ENCODE measurements around the gene ATP6V0D1.

Gene ATP6V0D1

DNA sequence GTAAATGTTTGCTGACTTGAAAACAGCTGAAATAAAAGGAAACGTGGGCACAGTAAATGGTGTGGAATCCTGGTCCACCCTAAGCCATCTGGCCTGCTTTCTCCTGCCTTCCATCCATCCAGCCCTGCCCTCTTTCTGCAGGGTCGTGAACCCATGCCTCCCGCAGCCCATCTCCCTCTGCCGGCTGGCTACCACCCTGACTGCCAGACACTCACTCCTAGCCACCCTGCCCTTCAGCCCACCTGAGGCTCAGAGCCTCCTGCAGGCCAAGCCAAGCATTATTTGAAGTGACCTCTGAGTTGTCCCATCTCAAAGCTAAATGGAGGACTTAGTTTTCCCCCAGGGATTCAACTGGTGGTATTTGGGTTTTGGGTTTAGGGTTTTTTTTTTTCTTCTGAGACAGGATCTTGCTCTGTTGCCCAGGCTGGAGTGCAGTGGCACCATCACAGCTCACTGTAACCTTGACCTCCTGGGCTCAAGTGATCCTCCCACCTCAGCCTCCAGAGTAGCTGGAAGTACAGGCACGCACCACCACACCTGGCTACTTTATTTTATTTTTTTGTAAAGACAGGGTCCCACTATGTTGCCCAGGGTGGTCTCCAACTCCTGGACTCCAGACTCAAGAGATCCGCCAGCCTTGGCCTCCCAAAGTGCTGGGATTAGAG, 73.0 kb downstream of the ATP6V0D1 start:
- DNase-seq (ENCODE audit: low read depth, low spot score), result no peak
- Histone ChIP-seq H3K9ac (ENCODE audit: insufficient read length) (no peak overlapping the region), H3K4me3 (no peak overlapping the region), H3K27ac (no peak overlapping the region), H3K36me3 (ENCODE audit: insufficient read depth, low read length) (no peaks in the 10 kb centered on the region), H3K9me3 (ENCODE audit: low read depth, low read length) (no peaks in the 10 kb centered on the region)
- no peak for TF ChIP-seq POLR2AphosphoS5 (IDR thresholded peaks at IDR 0.05; ENCODE audit: borderline replicate concordance, low read depth, low read length)
- TF ChIP-seq EZH2 (IDR thresholded peaks at IDR 0.05), result no peak

DNA sequence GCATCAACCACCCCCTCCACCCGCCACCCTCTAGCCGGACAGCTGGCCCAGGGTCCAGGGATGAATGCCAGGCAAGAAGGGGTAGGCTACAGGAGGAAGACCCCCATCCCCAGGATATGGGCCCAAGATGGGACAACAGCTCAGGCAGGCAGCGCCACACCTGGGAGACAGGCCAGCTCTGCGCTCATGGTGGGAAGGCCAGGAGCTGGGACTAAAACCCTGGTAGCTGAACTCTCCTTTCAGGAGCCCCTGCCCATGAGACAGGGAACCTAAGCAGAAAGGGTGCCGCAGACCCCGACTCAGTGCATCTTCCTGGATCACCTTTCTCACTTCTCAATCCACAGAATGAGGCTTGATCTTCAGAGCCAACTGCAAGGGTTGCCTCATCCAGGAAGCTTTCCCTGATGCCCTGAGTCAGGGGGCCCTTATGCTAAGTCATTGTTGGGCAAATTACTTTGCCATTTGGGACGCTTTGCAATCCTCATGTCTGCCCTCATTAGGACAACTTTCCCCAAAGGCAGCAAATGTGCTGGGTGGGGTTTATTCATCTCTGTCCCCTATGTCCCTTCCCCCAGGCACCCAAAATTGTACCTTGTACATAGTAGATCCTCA, 73.7 kb downstream of the ATP6V0D1 start:
- DNase-seq (ENCODE audit: low read depth, low spot score), result no peak
- no peak overlapping the region for H3K27ac ChIP-seq
- no peaks in the 10 kb centered on the region for H3K9me3 ChIP-seq (ENCODE audit: low read depth, low read length)
- no peak overlapping the region for H3K9ac ChIP-seq (ENCODE audit: insufficient read length)
- TF ChIP-seq POLR2AphosphoS5 (IDR thresholded peaks at IDR 0.05; ENCODE audit: borderline replicate concordance, low read depth, low read length) (no peak), EZH2 (IDR thresholded peaks at IDR 0.05) (no peak)
- H3K4me3 ChIP-seq, result no peak overlapping the region
- H3K36me3 ChIP-seq (ENCODE audit: insufficient read depth, low read length), result no peaks in the 10 kb centered on the region

DNA sequence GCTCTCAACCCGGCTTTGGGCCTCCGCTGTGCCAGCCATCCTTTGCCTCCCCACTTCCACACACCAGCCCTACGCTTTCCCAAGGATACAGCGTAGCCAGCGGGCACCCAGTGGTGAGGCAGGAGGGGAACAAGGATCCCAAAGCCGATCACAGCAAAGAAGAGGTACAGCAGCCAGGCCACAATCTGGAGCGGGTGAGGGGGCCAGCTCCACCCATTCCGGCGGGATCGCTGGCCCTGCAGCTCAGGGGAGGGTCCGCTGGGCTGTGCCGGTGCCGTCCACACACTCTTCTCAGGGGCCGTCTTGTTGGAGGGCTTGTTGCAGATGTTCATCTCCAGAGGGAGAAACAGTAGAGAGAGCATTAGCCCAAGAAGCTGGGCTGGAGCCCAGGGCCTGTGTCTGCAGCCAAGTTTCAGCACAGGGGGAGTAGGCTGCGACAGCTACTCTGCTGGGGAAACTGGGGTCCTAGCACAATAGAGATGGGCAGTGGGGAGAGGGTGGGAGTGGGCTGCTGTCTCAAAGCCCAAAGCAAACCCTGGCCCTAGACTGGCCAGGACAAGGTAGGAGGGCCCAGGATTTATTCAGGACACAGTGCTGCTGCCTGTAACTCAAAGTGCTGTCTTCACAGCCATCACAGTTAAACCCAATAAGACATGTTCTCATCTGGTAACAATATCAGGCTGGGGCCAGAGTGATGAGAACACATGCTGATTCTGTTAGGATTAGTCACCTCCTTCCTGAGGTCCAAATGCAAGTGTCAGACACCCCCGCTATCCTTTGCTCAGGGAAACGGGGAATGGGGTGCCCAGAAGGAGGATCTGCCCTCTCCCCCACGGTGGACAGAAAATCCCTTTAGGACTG, 74.6 kb downstream of the ATP6V0D1 start:
- Histone ChIP-seq H3K4me3 (no peak overlapping the region), H3K9ac (ENCODE audit: insufficient read length) (no peak overlapping the region), H3K27ac (no peak overlapping the region), H3K36me3 (ENCODE audit: insufficient read depth, low read length) (no peaks in the 10 kb centered on the region), H3K9me3 (ENCODE audit: low read depth, low read length) (no peaks in the 10 kb centered on the region)
- TF ChIP-seq EZH2 (IDR thresholded peaks at IDR 0.05) (no peak), FOXP2 (optimal IDR thresholded peaks at IDR 0.05; ENCODE audit: control extremely low read depth, extremely low read length, insufficient read depth) (no peak), POLR2AphosphoS5 (IDR thresholded peaks at IDR 0.05; ENCODE audit: borderline replicate concordance, low read depth, low read length) (no peak)
- DNase-seq (ENCODE audit: low read depth, low spot score), result no peak

DNA sequence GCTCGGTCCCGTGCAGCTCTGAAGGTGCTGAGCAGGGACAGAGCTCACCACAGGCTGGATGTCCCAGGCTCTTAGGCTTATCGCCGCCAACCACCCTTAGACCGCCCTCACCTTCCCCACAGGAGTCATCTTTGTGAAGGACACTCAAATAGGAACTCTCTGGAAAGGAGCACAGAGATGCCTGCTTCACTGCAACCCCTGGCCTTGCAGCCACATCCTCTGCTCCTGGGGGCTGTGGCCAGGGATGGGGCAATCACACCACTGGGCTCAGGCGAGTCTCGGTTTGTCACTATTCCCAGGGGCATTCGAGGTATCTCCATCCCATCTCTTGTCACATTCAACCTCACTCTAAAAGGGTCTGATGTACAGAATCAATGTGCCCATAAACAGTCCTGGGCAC, 75.6 kb downstream of the ATP6V0D1 start:
- TF ChIP-seq EZH2 (IDR thresholded peaks at IDR 0.05) (no peak), FOXP2 (optimal IDR thresholded peaks at IDR 0.05; ENCODE audit: control extremely low read depth, extremely low read length, insufficient read depth) (no peak), POLR2AphosphoS5 (IDR thresholded peaks at IDR 0.05; ENCODE audit: borderline replicate concordance, low read depth, low read length) (no peak)
- H3K9me3 ChIP-seq (ENCODE audit: low read depth, low read length), result no peaks in the 10 kb centered on the region
- H3K9ac ChIP-seq (ENCODE audit: insufficient read length), result no peak overlapping the region
- no peak overlapping the region for H3K27ac ChIP-seq
- no peak for DNase-seq (ENCODE audit: low read depth, low spot score)
- H3K36me3 ChIP-seq (ENCODE audit: insufficient read depth, low read length), result no peaks in the 10 kb centered on the region
- H3K4me3 ChIP-seq, result no peak overlapping the region

DNA sequence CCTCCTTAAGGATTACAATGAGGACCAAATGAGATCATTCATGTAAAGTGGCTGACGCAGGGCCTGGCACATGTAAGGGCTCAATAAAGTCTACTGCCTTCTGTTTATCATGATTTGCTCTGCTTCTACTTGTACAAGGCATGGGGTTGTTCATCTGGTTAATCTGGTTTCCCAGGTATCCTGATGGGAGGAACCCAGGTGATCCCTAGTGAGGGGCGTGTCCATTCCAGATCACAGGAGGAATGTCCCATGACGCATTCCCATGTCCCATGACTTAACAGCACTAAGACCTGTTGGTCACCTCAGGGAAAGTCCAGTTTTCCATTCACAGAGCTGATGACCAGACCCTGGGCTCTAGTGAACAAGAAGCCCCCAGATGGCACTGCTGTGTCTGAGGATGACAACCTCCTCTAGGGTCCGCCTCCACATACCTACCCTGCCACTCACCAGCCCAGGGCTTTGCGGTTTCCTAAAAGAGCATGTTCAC, 76.2 kb downstream of the ATP6V0D1 start:
- Histone ChIP-seq H3K27ac (no peak overlapping the region), H3K9ac (ENCODE audit: insufficient read length) (no peak overlapping the region), H3K36me3 (ENCODE audit: insufficient read depth, low read length) (no peaks in the 10 kb centered on the region), H3K9me3 (ENCODE audit: low read depth, low read length) (no peaks in the 10 kb centered on the region), H3K4me3 (no peak overlapping the region)
- DNase-seq (ENCODE audit: low read depth, low spot score), result no peak
- TF ChIP-seq FOXP2 (optimal IDR thresholded peaks at IDR 0.05; ENCODE audit: control extremely low read depth, extremely low read length, insufficient read depth), result no peak

DNA sequence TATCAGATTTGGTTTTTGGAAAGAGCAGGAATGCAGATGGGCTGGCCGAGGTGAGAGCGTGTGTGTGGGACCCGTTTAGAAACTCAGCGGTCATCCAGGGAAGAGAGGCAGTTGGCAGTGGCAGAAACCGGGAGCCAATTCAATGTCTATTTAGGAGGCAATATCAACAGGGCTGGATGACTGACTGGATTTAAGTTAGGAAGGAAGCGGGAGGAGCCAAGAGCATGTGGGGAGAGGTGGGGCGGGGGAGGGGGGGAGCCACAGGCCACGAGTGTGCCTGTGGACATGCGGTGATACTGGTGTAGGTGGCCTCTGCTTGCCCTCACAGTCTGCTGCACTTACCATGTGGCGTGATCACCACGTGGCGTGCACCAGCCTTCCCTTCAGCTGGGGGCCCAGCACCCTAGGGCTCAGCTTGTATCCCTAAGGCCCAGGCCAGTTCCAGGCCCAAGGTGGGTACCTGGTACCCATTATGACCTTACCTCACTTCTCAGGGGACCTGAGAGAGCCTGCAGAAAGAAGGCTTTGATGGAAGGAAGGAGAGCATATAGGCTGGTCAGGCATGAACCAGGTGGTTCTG, 76.9 kb downstream of the ATP6V0D1 start:
- H3K9ac ChIP-seq (ENCODE audit: insufficient read length), result no peak overlapping the region
- H3K27ac ChIP-seq, result no peak overlapping the region
- H3K9me3 ChIP-seq (ENCODE audit: low read depth, low read length), result no peaks in the 10 kb centered on the region
- H3K4me3 ChIP-seq, result no peak overlapping the region
- TF ChIP-seq EZH2 (IDR thresholded peaks at IDR 0.05) (no peak), FOXP2 (optimal IDR thresholded peaks at IDR 0.05; ENCODE audit: control extremely low read depth, extremely low read length, insufficient read depth) (no peak), POLR2AphosphoS5 (IDR thresholded peaks at IDR 0.05; ENCODE audit: borderline replicate concordance, low read depth, low read length) (no peak)
- DNase-seq (ENCODE audit: low read depth, low spot score), result no peak
- no peaks in the 10 kb centered on the region for H3K36me3 ChIP-seq (ENCODE audit: insufficient read depth, low read length)

DNA sequence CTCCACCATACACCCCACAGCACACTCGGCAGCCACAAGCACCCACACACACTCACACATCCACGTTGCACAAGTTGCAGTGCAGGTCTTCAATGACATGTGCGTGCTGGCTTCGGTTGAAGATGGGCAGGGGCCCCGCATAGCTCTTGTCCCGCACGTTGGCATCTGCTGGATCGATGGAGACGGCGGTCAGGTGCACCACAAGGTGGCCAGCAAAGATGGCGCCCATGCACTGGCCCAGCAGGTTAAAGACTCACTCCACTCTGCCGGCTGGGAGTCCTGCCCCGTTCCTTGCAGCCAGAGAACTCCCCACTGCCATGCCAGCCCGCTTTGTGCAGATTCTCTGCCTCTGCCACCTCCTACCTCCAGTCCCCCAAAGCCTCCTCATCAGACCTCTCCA, 80.1 kb downstream of the ATP6V0D1 start:
- H3K9ac ChIP-seq (ENCODE audit: insufficient read length), result no peak overlapping the region
- DNase-seq (ENCODE audit: low read depth, low spot score), result no peak
- H3K36me3 ChIP-seq (ENCODE audit: insufficient read depth, low read length), result no peaks in the 10 kb centered on the region
- no peaks in the 10 kb centered on the region for H3K9me3 ChIP-seq (ENCODE audit: low read depth, low read length)
- no peak overlapping the region for H3K27ac ChIP-seq
- no peak overlapping the region for H3K4me3 ChIP-seq
- TF ChIP-seq EZH2 (IDR thresholded peaks at IDR 0.05) (no peak), FOXP2 (optimal IDR thresholded peaks at IDR 0.05; ENCODE audit: control extremely low read depth, extremely low read length, insufficient read depth) (no peak), POLR2AphosphoS5 (IDR thresholded peaks at IDR 0.05; ENCODE audit: borderline replicate concordance, low read depth, low read length) (no peak)
